Endodermal cell (in vitro differentiated cells): ENCODE results near the gene FABP1. TPM values are rescaled to one million over a fixed set of nuclear protein-coding genes. Genes with fewer than 3 reads are reported as not detected.

ENCODE experiments used
- DNase-seq: peaks from one replicate; pipeline ENCODE4 v3.0.0-alpha.2; 2017
- H3K27ac ChIP-seq: 2 replicates; pipeline ENCODE4 v1.5.1; 2013; ENCODE audit warnings: mild to moderate bottlenecking, low read depth, low read length, moderate library complexity
- H3K27me3 ChIP-seq: 2 replicates; pipeline ENCODE4 v1.6.1; 2013; ENCODE audit warnings: mild to moderate bottlenecking, low read length, moderate library complexity; ENCODE audit not compliant: insufficient read depth, control insufficient read depth, poor library complexity, severe bottlenecking
- H3K36me3 ChIP-seq: 2 replicates; pipeline ENCODE4 v1.7.0; 2013; ENCODE audit warnings: mild to moderate bottlenecking, low read length, moderate library complexity; ENCODE audit not compliant: control insufficient read depth, insufficient read depth
- H3K4me1 ChIP-seq: one replicate; pipeline ENCODE4 v1.7.0; 2013; ENCODE audit warnings: low read length; ENCODE audit not compliant: control insufficient read depth, insufficient read depth
- H3K4me3 ChIP-seq: 2 replicates; pipeline ENCODE4 v1.5.1; 2013; ENCODE audit warnings: mild to moderate bottlenecking, low read length, moderate library complexity
- H3K9ac ChIP-seq: 2 replicates; pipeline ENCODE4 v1.6.1; 2013; ENCODE audit warnings: mild to moderate bottlenecking, low read length, moderate library complexity; ENCODE audit not compliant: poor library complexity, severe bottlenecking; ENCODE audit errors: extremely low read depth
- H3K9me3 ChIP-seq: 2 replicates; pipeline ENCODE4 v1.6.1; 2013; ENCODE audit warnings: mild to moderate bottlenecking, low read length, moderate library complexity; ENCODE audit not compliant: control insufficient read depth
- H3K27ac Mint-ChIP-seq: 2 replicates; pipeline ENCODE4 v1.8.0; 2020; ENCODE audit warnings: mixed read lengths
- H3K27me3 Mint-ChIP-seq: 2 replicates; pipeline ENCODE4 v1.8.0; 2021; ENCODE audit warnings: mild to moderate bottlenecking, mixed read lengths; ENCODE audit not compliant: insufficient read depth
- H3K36me3 Mint-ChIP-seq: 2 replicates; pipeline ENCODE4 v1.8.0; 2020; ENCODE audit warnings: low read depth, mixed read lengths
- H3K4me1 Mint-ChIP-seq: 2 replicates; pipeline ENCODE4 v1.8.0; 2020; ENCODE audit warnings: mixed read lengths
- H3K4me3 Mint-ChIP-seq: 2 replicates; pipeline ENCODE4 v1.8.0; 2020; ENCODE audit warnings: mild to moderate bottlenecking, moderate library complexity, mixed read lengths
- H3K9me3 Mint-ChIP-seq: 2 replicates; pipeline ENCODE4 v1.8.0; 2020; ENCODE audit warnings: mild to moderate bottlenecking, mixed read lengths
- CTCF ChIP-seq: fragments of 200-600 bp; sonication (generic); conservative IDR thresholded peaks from 2 replicates; pipeline ENCODE4 v1.5.0; 2021; ENCODE audit warnings: antibody characterized with exemption, mild to moderate bottlenecking
- WGBS, 2 experiments: methylation state at CpG; one replicate each; pipeline versions ENCODE4 v1.1.5 to v1.1.7; 2013; ENCODE audit warnings: missing lambda C conversion rate in 2 of 2, mixed read lengths in 1 of 2; ENCODE audit not compliant: insufficient coverage in 1 of 2, insufficient read length in 1 of 2; 5-methylcytosine and 5-hydroxymethylcytosine counted together
- total RNA-seq, 2 donors: library from RNA; stranded (reverse); fragmentation: NEBNext Ultra II Directional in 1 of 2; extraction: Animal tissue kit (Norgen Biotek cat#: 25700) in 1 of 2; gene quantifications; 2 replicates in 1 of 2; 3 replicates in 1 of 2; pipeline ENCODE4 v1.2.1, GENCODE V29; 2021

FABP1 gene
- total RNA-seq, 2 donors from 2014 or later = not detected

GRCh38 chr2:88137833-88138232 is 10.0 kb upstream of the FABP1 start:
- no peaks in the 10 kb centered on the region for H3K9me3 Mint-ChIP-seq
- no peak overlapping the region for H3K4me3 Mint-ChIP-seq
- 83 to 87% methylated on average over 2 to 4 of the region's 4 CpGs for WGBS, 2 experiments
- H3K4me3 ChIP-seq = no peak overlapping the region
- peaks cover 44% of the 10 kb centered on the region for H3K27me3 ChIP-seq
- no peak overlapping the region for H3K9ac ChIP-seq
- TF ChIP-seq CTCF = no peak
- H3K9me3 ChIP-seq = no peaks in the 10 kb centered on the region
- peaks cover 23% of the 10 kb centered on the region for H3K27me3 Mint-ChIP-seq
- H3K27ac ChIP-seq = no peak overlapping the region
- no peaks in the 10 kb centered on the region for H3K36me3 ChIP-seq
- H3K4me1 ChIP-seq = no peaks in the 10 kb centered on the region
- H3K27ac Mint-ChIP-seq = no peak overlapping the region
- no peaks in the 10 kb centered on the region for H3K36me3 Mint-ChIP-seq
- H3K4me1 Mint-ChIP-seq = no peaks in the 10 kb centered on the region
- DNase-seq = no peak

- Mint-ChIP-seq H3K27me3 (peaks cover 20% of the 10 kb centered on the region), H3K4me1 (no peaks in the 10 kb centered on the region), H3K27ac (no peak overlapping the region), H3K4me3 (no peak overlapping the region), H3K36me3 (no peaks in the 10 kb centered on the region), H3K9me3 (no peaks in the 10 kb centered on the region)
- Histone ChIP-seq H3K27ac (no peak overlapping the region), H3K27me3 (peaks cover 41% of the 10 kb centered on the region), H3K36me3 (no peaks in the 10 kb centered on the region), H3K9ac (no peak overlapping the region), H3K4me1 (no peaks in the 10 kb centered on the region), H3K9me3 (no peaks in the 10 kb centered on the region), H3K4me3 (no peak overlapping the region)
- 90 to 93% methylated on average over 3 to 4 of the region's 4 CpGs for WGBS, 2 experiments
- no peak for DNase-seq
- TF ChIP-seq CTCF = no peak
Measured at GRCh38 chr2:88136817-88137216, 9.0 kb upstream of the FABP1 start.

- 85 to 90% methylated on average over 2 to 3 of the region's 3 CpGs for WGBS, 2 experiments
- Histone ChIP-seq H3K27ac (no peak overlapping the region), H3K4me1 (no peaks in the 10 kb centered on the region), H3K9me3 (no peaks in the 10 kb centered on the region), H3K27me3 (peaks cover 35% of the 10 kb centered on the region), H3K36me3 (no peaks in the 10 kb centered on the region), H3K9ac (no peak overlapping the region), H3K4me3 (no peak overlapping the region)
- Mint-ChIP-seq H3K9me3 (no peaks in the 10 kb centered on the region), H3K4me3 (no peak overlapping the region), H3K36me3 (no peaks in the 10 kb centered on the region), H3K27ac (no peak overlapping the region), H3K4me1 (no peaks in the 10 kb centered on the region), H3K27me3 (peaks cover 13% of the 10 kb centered on the region)
- TF ChIP-seq CTCF = no peak
- DNase-seq = no peak
Measured at GRCh38 chr2:88133875-88134274, 6.0 kb upstream of the FABP1 start.
